NCI-H345 treated with DMSO at 0.1 percent for 48 hours (cell line): ENCODE data around the gene SAMD4A.

ENCODE experiments used
- DNase-seq: peaks from one replicate; lab custom pipeline; 2025; ENCODE audit not compliant: unreplicated experiment; lab: John Stamatoyannopoulos, UW

Gene SAMD4A

GRCh38 chr14:54775486-54776140 is 208.7 kb downstream of the SAMD4A start:
- DNase-seq = no peak

DNA sequence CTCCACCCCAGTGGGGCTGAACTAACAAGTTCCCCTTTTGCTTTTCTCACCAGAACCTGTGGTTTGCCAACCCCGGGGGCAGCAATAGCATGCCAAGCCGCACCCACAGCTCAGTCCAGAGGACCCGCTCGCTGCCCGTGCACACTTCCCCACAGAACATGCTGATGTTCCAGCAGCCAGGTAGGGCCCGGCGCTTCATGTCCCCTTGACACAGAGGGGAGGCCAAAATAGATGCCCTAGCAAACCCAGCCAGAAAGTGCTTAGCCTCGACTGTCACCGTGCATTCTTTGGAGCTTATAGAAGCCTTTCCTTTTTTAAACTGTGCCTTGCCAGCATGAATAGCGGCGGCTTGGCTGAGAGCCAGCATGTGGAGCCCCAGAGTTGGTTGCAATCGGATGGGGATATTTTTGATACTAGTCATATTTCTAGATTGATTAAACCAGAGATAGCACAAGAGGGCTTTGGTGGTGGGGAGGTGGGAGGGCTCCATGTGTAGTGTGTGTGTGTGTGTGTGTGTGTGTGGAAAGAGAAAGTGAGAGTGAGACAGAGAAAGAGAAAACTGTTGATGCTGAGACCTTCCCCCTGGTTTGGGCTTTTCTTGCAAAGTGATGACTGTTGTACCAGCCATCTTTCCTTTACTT is 209.6 kb downstream of the SAMD4A start:
- DNase-seq = peak; percentile 39

DNA sequence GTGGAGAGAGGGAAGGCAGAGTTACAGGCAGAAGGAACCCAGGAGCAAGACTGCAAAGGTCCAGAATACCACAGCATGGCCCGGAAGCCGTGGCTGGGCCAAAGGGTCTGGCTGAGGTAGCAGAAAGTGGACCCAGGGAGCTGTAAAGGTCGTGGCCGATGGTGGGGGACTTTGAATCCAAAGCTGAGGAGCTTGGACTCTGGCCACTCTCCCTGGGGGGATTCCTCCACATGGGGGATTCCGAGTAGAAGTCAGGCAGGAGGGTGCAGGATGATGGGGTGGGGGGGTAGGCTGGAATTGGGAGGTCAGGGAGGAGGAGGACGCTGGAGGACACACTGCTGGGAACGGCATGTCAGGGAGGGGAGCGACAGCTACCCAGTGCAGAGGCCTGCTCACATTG is 210.5 kb downstream of the SAMD4A start:
- DNase-seq = no peak

- DNase-seq = no peak
Measured at GRCh38 chr14:54778618-54779345, 211.9 kb downstream of the SAMD4A start.

GRCh38 chr14:54781080-54781479 is 214.2 kb downstream of the SAMD4A start:
- no peak for DNase-seq

DNA sequence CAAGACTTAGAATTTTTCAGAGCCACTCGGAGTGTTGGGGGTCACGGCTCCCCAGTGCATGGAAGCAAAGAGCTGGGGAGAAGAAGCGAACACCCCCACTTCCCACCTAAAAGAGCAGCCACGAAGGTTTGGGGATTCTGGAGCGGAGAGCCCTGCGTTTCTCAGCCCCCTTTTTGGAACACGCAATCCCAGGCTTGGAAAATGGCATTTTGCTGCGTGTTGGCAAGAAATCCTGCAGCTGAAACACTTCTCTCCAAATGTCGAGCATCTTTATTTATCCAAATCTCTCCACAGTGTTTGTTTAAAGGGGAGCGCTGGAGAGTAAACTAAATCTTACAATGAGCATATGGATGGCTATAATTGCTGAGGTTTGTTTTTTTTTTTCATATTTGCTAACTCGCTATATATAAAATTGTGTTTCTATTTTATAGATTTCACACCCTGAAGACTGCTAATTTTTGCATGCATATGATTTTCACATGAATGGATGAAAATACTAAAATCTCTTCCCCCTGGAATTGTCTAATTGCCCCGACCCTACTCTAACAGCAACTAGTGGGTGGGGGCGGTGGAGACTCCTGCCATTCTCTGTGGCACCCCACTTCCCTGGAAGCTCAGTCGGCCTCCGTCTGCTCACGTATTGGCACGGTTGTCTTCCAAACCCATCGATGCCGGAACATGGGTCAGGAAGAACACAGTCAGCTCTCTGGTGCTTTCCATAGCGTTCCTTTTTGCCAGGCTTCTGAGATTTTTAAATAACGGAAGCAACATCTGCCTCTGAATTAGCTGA is 215.2 kb downstream of the SAMD4A start:
- DNase-seq = no peak

GRCh38 chr14:54782751-54783659 is 216.1 kb downstream of the SAMD4A start:
- no peak for DNase-seq

GRCh38 chr14:54783660-54784015 is 216.7 kb downstream of the SAMD4A start:
- no peak for DNase-seq

DNA sequence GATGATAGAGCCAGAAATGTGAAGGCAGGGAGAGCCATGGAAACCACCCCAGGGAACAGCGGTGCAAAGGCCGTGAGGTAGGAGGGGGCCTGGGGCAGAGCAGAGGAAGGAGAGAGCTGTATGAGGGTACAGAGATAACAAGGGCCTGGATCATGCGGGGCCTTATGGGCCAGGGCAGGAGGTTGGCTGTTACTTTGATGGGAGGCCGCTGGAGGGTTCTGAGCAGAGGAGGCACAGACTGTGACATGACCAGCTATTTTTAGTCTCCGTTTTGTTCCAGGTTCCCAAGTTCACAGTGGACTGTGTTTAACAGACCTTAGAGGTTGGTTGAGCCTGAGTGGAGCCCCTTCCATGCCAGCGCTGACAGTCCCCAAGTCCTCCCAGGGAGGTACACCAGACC is 217.1 kb downstream of the SAMD4A start:
- no peak for DNase-seq

- no peak for DNase-seq
Measured at GRCh38 chr14:54784657-54785056, 217.7 kb downstream of the SAMD4A start.

DNA sequence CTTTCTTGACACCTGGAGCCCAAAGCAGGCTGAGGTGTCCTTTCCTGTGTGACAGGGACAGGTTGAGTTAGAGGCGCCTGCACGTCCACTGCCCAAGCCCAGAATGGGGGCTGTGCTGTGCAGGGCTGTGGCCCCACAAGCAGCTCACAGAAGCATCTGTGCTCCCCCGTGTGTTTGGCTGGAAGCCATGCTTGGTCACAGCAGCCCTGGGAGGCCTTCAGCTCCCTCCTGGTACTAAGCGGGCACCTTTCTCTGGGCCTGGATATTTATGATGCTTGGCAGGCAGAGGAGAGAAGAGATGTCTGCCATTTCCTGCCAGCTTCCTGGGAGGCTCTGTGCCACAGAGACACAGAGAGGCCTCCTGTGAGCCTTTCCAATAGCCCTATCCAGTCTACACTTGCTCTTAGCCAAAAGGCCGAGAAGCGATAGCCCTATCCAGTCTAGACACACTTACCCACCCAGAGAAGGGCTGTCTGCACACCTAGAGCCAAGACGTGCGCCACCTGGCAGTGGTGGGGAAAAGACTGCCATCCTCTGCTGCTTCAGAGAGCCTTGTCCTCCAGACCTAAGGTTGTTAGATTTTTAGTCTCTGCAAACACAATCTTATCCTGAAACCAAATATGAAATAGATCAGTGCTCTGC is 218.3 kb downstream of the SAMD4A start:
- no peak for DNase-seq

DNA sequence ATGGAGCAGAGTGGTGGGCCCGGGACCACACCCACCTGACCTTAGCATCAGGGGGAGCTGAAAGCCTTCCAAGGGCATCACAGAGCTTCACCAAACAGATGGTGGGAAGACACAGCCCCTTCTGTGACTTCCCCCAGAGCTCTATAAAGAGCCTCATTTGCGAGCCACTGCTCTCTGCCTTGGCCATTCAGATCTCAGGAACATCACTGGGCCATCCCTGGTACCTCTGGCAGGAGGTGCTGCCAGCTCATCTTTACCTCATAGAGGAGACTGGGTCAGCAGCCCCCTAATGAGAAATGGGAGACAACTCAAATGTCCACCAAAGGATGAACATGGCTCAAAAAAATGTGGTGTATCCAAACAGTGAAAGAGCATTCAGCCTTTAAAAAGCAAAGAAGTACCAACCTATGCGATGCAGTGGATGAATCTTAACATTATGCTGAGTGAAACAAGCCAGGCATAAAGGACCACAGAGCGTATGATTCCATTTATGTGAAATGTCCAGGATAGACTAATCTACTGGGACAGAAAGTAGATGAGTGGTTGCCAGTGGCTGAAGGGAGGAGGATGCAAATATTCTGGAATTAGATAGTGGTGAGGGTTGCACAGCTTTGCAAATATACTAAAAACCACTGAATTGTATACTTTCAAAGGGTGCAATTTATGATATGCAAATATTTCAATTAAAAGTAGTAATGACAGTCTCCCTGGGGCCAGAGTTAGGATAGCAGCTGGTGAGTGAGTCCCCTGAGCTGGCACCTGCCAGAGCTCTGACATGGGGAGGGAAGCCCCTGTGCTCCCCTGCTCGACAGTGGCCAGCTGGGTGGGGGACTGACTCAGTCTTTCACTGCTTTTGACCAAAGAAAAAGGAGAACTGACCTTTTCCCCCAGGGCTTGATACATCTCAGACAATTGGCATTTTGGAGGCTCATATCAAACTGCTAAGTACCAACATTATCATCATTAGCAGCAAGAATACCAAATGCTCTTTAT is 219.1 kb downstream of the SAMD4A start:
- DNase-seq = no peak

GRCh38 chr14:54786838-54787237 is 219.9 kb downstream of the SAMD4A start:
- no peak for DNase-seq

GRCh38 chr14:54787261-54787660 is 220.3 kb downstream of the SAMD4A start:
- no peak for DNase-seq

DNA sequence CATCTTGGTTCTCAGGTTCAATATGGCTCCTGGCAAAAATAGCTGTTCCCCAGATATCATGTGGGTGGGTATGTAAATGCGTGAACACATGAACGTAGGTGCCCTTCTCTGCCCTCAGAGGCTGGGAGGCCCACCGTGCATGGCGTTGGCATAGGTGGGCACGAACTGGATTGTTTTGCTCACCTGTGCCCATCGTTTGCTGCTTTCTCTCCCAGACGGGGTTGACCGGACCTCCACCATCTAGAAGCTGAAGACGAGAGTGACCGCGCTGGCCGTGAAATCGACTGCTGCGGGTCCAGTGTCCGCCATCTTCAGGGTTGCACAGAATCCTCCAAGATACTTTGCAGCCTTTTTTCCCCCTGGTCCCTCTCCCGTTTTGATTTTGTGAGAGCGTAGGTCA is 221.8 kb downstream of the SAMD4A start:
- no peak for DNase-seq

DNA sequence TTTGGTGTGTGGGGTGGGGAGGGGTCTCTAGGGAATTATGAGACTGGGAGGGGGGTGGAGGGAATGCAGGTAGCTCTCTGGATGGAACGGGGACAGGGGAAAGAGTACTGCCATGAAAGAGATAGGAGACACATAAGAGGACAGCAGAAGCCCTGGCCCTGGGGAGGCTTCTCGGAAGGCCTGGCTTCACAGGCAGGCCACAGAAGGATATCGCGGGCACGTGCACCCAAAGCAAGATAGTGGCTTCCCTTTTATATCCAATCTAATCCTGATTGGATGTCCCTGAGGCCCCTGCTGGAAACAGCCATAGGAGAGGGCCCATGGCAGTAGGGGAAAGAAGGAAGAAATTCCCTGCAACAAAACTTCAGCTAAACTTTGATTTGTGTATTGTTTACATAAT is 222.2 kb downstream of the SAMD4A start:
- no peak for DNase-seq

GRCh38 chr14:54789781-54790480 is 223.0 kb downstream of the SAMD4A start:
- DNase-seq = no peak

DNA sequence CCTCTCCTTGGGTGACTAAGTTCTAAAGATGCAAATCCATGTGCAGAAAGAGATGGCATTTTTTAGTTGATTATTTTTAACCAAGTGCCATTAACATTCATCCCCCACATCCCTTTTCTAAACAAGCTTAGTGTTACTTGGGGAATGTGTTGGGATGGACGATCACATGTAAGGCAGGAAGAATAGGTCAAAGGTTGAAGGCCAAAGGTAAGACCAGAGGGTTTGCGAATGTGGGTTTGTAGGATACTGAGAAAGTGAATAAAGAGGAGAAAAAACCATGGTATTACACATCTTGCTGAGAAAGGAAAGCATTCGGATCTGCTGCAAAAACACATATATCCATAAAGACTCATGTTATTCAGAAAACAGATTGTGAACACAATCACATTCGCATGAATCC is 224.1 kb downstream of the SAMD4A start:
- DNase-seq = no peak
